ENCODE measurements around the gene CHORDC1. TPM values are rescaled to one million over a fixed set of nuclear protein-coding genes. Genes with fewer than 3 reads are reported as not detected.

CHORDC1 gene
- total and polyA plus RNA-seq, 10 of the 15 experiments (the other 5 are each of a cell fraction or from before 2014, with no cell fraction given), result 32.6 to 108 (median 54.3) TPM

- TF ChIP-seq SMAD1 (IDR thresholded peaks at IDR 0.05; ENCODE audit: low read depth, partially characterized antibody) (no peak), ZBTB33 (IDR thresholded peaks at IDR 0.05) (no peak), ESRRA (IDR thresholded peaks at IDR 0.05; ENCODE audit: low read length) (no peak), FOXK2 (IDR thresholded peaks at IDR 0.05) (no peak), BCL11A (IDR thresholded peaks at IDR 0.05; ENCODE audit: low read depth, low read length) (no peak), FOS (IDR thresholded peaks at IDR 0.05; ENCODE audit: borderline replicate concordance, extremely low read depth, insufficient read length) (no peak), RAD51 (IDR thresholded peaks at IDR 0.05) (no peak), CEBPB (IDR thresholded peaks at IDR 0.05; ENCODE audit: borderline replicate concordance in 1 of 2, low read depth in 2 of 2, low read length in 2 of 2) (no peak), ZNF384 (IDR thresholded peaks at IDR 0.05; ENCODE audit: borderline replicate concordance, low read depth, low read length) (no peak), MTA3 (IDR thresholded peaks at IDR 0.05; ENCODE audit: borderline replicate concordance, low read length) (no peak), JUNB (IDR thresholded peaks at IDR 0.05) (no peak), TARDBP (IDR thresholded peaks at IDR 0.05; ENCODE audit: borderline replicate concordance) (no peak), FOXM1 (IDR thresholded peaks at IDR 0.05; ENCODE audit: low read depth, low read length) (no peak), TCF12 (IDR thresholded peaks at IDR 0.05; ENCODE audit: low read depth, low read length) (no peak), PML (IDR thresholded peaks at IDR 0.05; ENCODE audit: low read length) (peak; percentile 82), CHD2 (IDR thresholded peaks at IDR 0.05; ENCODE audit: borderline replicate concordance, low read depth, low read length) (peak; percentile 49; the same call in 1 of the 2 replicates), CBX3 (IDR thresholded peaks at IDR 0.05; ENCODE audit: borderline replicate concordance, low read depth) (no peak), TCF3 (IDR thresholded peaks at IDR 0.05; ENCODE audit: borderline replicate concordance, insufficient read depth, low read depth, low read length) (no peak)
- TF ChIP-seq, protein P1, sequence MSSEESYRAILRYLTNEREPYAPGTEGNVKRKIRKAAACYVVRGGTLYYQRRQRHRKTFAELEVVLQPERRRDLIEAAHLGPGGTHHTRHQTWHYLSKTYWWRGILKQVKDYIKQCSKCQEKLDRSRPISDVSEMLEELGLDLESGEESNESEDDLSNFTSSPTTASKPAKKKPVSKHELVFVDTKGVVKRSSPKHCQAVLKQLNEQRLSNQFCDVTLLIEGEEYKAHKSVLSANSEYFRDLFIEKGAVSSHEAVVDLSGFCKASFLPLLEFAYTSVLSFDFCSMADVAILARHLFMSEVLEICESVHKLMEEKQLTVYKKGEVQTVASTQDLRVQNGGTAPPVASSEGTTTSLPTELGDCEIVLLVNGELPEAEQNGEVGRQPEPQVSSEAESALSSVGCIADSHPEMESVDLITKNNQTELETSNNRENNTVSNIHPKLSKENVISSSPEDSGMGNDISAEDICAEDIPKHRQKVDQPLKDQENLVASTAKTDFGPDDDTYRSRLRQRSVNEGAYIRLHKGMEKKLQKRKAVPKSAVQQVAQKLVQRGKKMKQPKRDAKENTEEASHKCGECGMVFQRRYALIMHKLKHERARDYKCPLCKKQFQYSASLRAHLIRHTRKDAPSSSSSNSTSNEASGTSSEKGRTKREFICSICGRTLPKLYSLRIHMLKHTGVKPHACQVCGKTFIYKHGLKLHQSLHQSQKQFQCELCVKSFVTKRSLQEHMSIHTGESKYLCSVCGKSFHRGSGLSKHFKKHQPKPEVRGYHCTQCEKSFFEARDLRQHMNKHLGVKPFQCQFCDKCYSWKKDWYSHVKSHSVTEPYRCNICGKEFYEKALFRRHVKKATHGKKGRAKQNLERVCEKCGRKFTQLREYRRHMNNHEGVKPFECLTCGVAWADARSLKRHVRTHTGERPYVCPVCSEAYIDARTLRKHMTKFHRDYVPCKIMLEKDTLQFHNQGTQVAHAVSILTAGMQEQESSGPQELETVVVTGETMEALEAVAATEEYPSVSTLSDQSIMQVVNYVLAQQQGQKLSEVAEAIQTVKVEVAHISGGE (CRISPR knock-in tag; IDR thresholded peaks at IDR 0.05), result no peak
- TF ChIP-seq, protein P2, sequence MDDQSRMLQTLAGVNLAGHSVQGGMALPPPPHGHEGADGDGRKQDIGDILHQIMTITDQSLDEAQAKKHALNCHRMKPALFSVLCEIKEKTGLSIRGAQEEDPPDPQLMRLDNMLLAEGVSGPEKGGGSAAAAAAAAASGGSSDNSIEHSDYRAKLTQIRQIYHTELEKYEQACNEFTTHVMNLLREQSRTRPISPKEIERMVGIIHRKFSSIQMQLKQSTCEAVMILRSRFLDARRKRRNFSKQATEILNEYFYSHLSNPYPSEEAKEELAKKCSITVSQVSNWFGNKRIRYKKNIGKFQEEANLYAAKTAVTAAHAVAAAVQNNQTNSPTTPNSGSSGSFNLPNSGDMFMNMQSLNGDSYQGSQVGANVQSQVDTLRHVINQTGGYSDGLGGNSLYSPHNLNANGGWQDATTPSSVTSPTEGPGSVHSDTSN (IDR thresholded peaks at IDR 0.05; ENCODE audit: insufficient replicate concordance, low read depth, low read length), result no peak
- TF ChIP-seq, protein P3, sequence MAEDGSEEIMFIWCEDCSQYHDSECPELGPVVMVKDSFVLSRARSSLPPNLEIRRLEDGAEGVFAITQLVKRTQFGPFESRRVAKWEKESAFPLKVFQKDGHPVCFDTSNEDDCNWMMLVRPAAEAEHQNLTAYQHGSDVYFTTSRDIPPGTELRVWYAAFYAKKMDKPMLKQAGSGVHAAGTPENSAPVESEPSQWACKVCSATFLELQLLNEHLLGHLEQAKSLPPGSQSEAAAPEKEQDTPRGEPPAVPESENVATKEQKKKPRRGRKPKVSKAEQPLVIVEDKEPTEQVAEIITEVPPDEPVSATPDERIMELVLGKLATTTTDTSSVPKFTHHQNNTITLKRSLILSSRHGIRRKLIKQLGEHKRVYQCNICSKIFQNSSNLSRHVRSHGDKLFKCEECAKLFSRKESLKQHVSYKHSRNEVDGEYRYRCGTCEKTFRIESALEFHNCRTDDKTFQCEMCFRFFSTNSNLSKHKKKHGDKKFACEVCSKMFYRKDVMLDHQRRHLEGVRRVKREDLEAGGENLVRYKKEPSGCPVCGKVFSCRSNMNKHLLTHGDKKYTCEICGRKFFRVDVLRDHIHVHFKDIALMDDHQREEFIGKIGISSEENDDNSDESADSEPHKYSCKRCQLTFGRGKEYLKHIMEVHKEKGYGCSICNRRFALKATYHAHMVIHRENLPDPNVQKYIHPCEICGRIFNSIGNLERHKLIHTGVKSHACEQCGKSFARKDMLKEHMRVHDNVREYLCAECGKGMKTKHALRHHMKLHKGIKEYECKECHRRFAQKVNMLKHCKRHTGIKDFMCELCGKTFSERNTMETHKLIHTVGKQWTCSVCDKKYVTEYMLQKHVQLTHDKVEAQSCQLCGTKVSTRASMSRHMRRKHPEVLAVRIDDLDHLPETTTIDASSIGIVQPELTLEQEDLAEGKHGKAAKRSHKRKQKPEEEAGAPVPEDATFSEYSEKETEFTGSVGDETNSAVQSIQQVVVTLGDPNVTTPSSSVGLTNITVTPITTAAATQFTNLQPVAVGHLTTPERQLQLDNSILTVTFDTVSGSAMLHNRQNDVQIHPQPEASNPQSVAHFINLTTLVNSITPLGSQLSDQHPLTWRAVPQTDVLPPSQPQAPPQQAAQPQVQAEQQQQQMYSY (CRISPR knock-in tag; IDR thresholded peaks at IDR 0.05), result no peak
These were observed at the start of gene CHORDC1 (continued) for GRCh38 chr11:90222459-90223247.

Measured in GM12878 (cell line).